H1 (cell line): Measurements from ENCODE around the gene CENPB. TPM values are rescaled to one million over a fixed set of nuclear protein-coding genes. Genes with fewer than 3 reads are reported as not detected.
"Not testable (repeated sequence)": the region's sequence is repeated elsewhere in the genome, so short reads cannot be mapped to it uniquely, and the experiment has no call there.

Experiments used
- CTCF ChIA-PET: fragments of 300-600 bp; sonication (Branson Sonifier 250); formaldehyde crosslinking; loops from one replicate; lab custom pipeline; 2021; ENCODE audit not compliant: partially characterized antibody; lab: Charles Lee
- POLR2A ChIA-PET: fragments of 300-600 bp; sonication (Branson Sonifier 250); formaldehyde crosslinking; loops from one replicate; lab custom pipeline; 2021; ENCODE audit warnings: inconsistent platforms; ENCODE audit not compliant: partially characterized antibody; lab: Charles Lee
- DNase-seq, 2 experiments: peaks; one replicate each; pipeline versions ENCODE4 v3.0.0 to v3.0.0-alpha.2; 2010 to 2022; ENCODE audit warnings: low spot score in 2 of 2, low read depth in 1 of 2, mixed read lengths in 1 of 2
- FAIRE-seq: peaks from 2 replicates; lab custom pipeline; 2011; peaks lifted over from hg19 to GRCh38; lab: Jason Lieb, UNC
- H2AFZ ChIP-seq: 2 replicates; pipeline ENCODE4 v1.8.1; 2012; ENCODE audit warnings: low read length, inconsistent platforms
- H2AK5ac ChIP-seq: 2 replicates; pipeline ENCODE4 v1.6.1; 2013; ENCODE audit warnings: low read depth, low read length
- H2BK120ac ChIP-seq: replicated peaks from 2 replicates; pipeline ENCODE3; 2013; ENCODE audit warnings: low read depth, low read length, inconsistent platforms
- H2BK12ac ChIP-seq: 2 replicates; pipeline ENCODE4 v1.6.1; 2013; ENCODE audit warnings: low read depth, low read length
- H2BK15ac ChIP-seq: 2 replicates; pipeline ENCODE4 v1.6.1; 2013; ENCODE audit warnings: low read length
- H2BK20ac ChIP-seq: 2 replicates; pipeline ENCODE4 v1.6.1; 2013; ENCODE audit warnings: low read length
- H2BK5ac ChIP-seq: 2 replicates; pipeline ENCODE4 v1.6.1; 2013; ENCODE audit warnings: low read depth, low read length
- H3K14ac ChIP-seq: 2 replicates; pipeline ENCODE4 v1.6.1; 2013; ENCODE audit warnings: inconsistent platforms; ENCODE audit not compliant: insufficient read length
- H3K18ac ChIP-seq: 2 replicates; pipeline ENCODE4 v1.6.1; 2013; ENCODE audit warnings: low read length; ENCODE audit errors: extremely low read depth
- H3K23ac ChIP-seq: 2 replicates; pipeline ENCODE4 v1.6.1; 2013; ENCODE audit warnings: inconsistent platforms; ENCODE audit not compliant: insufficient read length
- H3K23me2 ChIP-seq: 2 replicates; pipeline ENCODE4 v1.6.1; 2013; ENCODE audit warnings: low read depth, low read length
- H3K27ac ChIP-seq: 2 replicates; pipeline ENCODE4 v1.6.1; 2011; ENCODE audit warnings: low read depth, low read length, inconsistent platforms
- H3K27me3 ChIP-seq, 4 experiments: replicated peaks in 1 of 4; 1 replicate in 1 of 4; 2 replicates in 3 of 4; pipeline versions ENCODE4 v1.6.1 to v1.8.1; 2011 to 2013; ENCODE audit warnings: low read length in 3 of 4, mild to moderate bottlenecking in 3 of 4, inconsistent platforms in 2 of 4, mixed read lengths in 2 of 4, moderate library complexity in 1 of 4; ENCODE audit not compliant: control insufficient read depth in 3 of 4, insufficient read depth in 3 of 4; ENCODE audit errors: extremely low read depth in 1 of 4
- H3K36me3 ChIP-seq, 4 experiments: 2 replicates each; pipeline versions ENCODE4 v1.6.1 to v1.8.1; 2011 to 2013; ENCODE audit warnings: mild to moderate bottlenecking in 4 of 4, low read length in 3 of 4, moderate library complexity in 2 of 4, control low read depth in 1 of 4, inconsistent platforms in 1 of 4; ENCODE audit not compliant: insufficient read depth in 4 of 4, control insufficient read depth in 2 of 4
- H3K4ac ChIP-seq: replicated peaks from 2 replicates; pipeline ENCODE3; 2013; ENCODE audit warnings: low read length, low read depth, mixed read lengths, inconsistent platforms; ENCODE audit not compliant: insufficient read length
- H3K4me1 ChIP-seq, 4 experiments: replicated peaks in 1 of 4; 1 replicate in 1 of 4; 2 replicates in 3 of 4; pipeline versions ENCODE4 v1.6.1 to v1.8.1; 2011 to 2013; ENCODE audit warnings: low read length in 3 of 4, inconsistent platforms in 2 of 4, mixed read lengths in 1 of 4; ENCODE audit not compliant: insufficient read depth in 4 of 4, control insufficient read depth in 3 of 4
- H3K4me2 ChIP-seq, 2 experiments: 2 replicates each; pipeline versions ENCODE4 v1.6.1 to v1.8.1; 2011 to 2013; ENCODE audit warnings: low read depth in 2 of 2, low read length in 2 of 2, control low read depth in 1 of 2, inconsistent platforms in 1 of 2, mild to moderate bottlenecking in 1 of 2; ENCODE audit not compliant: insufficient read depth in 1 of 2
- H3K4me3 ChIP-seq, 4 experiments: fragments of 200-600, 300-600 bp in 1 of 4; sonication (generic), shearing (Covaris generic), sonication (Bioruptor Twin) in 1 of 4; 2 replicates each; pipeline versions ENCODE4 v1.5.1 to v1.8.1; 2011 to 2016; ENCODE audit warnings: low read length in 4 of 4, low read depth in 3 of 4, control low read depth in 2 of 4, inconsistent platforms in 2 of 4, mild to moderate bottlenecking in 2 of 4, mixed read lengths in 1 of 4, moderate library complexity in 1 of 4; ENCODE audit not compliant: insufficient read depth in 2 of 4; ENCODE audit errors: extremely low read depth in 1 of 4
- H3K56ac ChIP-seq: replicated peaks from 2 replicates; pipeline ENCODE3; 2013; ENCODE audit warnings: low read depth, mild to moderate bottlenecking, mixed read lengths, low read length, inconsistent platforms; ENCODE audit not compliant: insufficient read length
- H3K79me1 ChIP-seq: 2 replicates; pipeline ENCODE4 v1.6.1; 2013; ENCODE audit warnings: low read depth, low read length, control low read depth
- H3K79me2 ChIP-seq, 2 experiments: 2 replicates each; pipeline versions ENCODE4 v1.6.1 to v1.8.1; 2012 to 2013; ENCODE audit warnings: low read length in 2 of 2, mild to moderate bottlenecking in 2 of 2, inconsistent platforms in 1 of 2; ENCODE audit not compliant: insufficient read depth in 2 of 2, control insufficient read depth in 1 of 2
- H3K9ac ChIP-seq, 4 experiments: replicated peaks in 1 of 4; 1 replicate in 1 of 4; 2 replicates in 3 of 4; pipeline versions ENCODE4 v1.6.1 to v1.8.1; 2011 to 2013; ENCODE audit warnings: low read depth in 3 of 4, low read length in 3 of 4, control low read depth in 2 of 4, mild to moderate bottlenecking in 2 of 4, moderate library complexity in 2 of 4, inconsistent platforms in 1 of 4; ENCODE audit errors: extremely low read depth in 1 of 4
- H3K9me3 ChIP-seq, 2 experiments: 2 replicates each; pipeline versions ENCODE4 v1.6.1 to v1.8.1; 2012 to 2013; ENCODE audit warnings: mild to moderate bottlenecking in 2 of 2, moderate library complexity in 2 of 2, control low read depth in 1 of 2, inconsistent platforms in 1 of 2, low read depth in 1 of 2, low read length in 1 of 2, mixed read lengths in 1 of 2; ENCODE audit not compliant: insufficient read depth in 2 of 2
- H4K20me1 ChIP-seq, 2 experiments: replicated peaks in 1 of 2; 2 replicates each; pipeline versions ENCODE3 to v1.8.1; 2011 to 2013; ENCODE audit warnings: inconsistent platforms in 2 of 2, low read length in 2 of 2, mild to moderate bottlenecking in 1 of 2; ENCODE audit not compliant: insufficient read depth in 2 of 2, control insufficient read depth in 1 of 2
- H4K5ac ChIP-seq: 2 replicates; pipeline ENCODE4 v1.6.1; 2013; ENCODE audit warnings: low read length, low read depth, mixed read lengths, inconsistent platforms; ENCODE audit not compliant: insufficient read length
- H4K8ac ChIP-seq: 2 replicates; pipeline ENCODE4 v1.8.0; 2013; ENCODE audit warnings: mild to moderate bottlenecking, moderate library complexity, low read length, inconsistent platforms; ENCODE audit not compliant: insufficient read depth; ENCODE audit errors: extremely low read depth
- H4K91ac ChIP-seq: replicated peaks from 2 replicates; pipeline ENCODE3; 2013; ENCODE audit warnings: low read length, mixed read lengths, inconsistent platforms; ENCODE audit not compliant: insufficient read length
- WGBS, 2 experiments: shearing (Covaris generic) in 1 of 2; methylation state at CpG; one replicate each; pipeline versions ENCODE4 v1.1.6 to v1.1.7; 2013 to 2015; ENCODE audit warnings: low lambda C conversion rate in 2 of 2, mixed read lengths in 2 of 2, inconsistent platforms in 1 of 2, low coverage in 1 of 2, missing lambda C conversion rate in 1 of 2; ENCODE audit not compliant: insufficient replicate concordance in 2 of 2, insufficient coverage in 1 of 2, insufficient read length in 1 of 2; ENCODE audit errors: extremely low coverage in 1 of 2, missing lambda C conversion rate in 1 of 2; 5-methylcytosine and 5-hydroxymethylcytosine counted together
- polyA plus RNA-seq, 7 experiments: library from polyadenylated mRNA; depleted of rRNA in 3 of 7; stranded (reverse) in 5 of 7; unstranded in 2 of 7; fragments of >200 nt in 5 of 7; fragments of 200-250 nt in 2 of 7; gene quantifications; 1 replicate in 5 of 7; 2 replicates in 1 of 7; 4 replicates in 1 of 7; pipeline versions ENCODE4 v1.2.1 to v1.2.3, GENCODE V29; 2011 to 2013; ENCODE audit warnings: missing spikeins in 2 of 7, mixed read lengths in 2 of 7
- total RNA-seq: library from RNA; stranded (reverse); fragmentation: NEBNext Ultra II Directional; extraction: Animal tissue kit (Norgen Biotek cat#: 25700); gene quantifications from 2 replicates; pipeline ENCODE4 v1.2.1, GENCODE V29; 2021

CENPB gene
- total and polyA plus RNA-seq, 2 of the 8 experiments (the other 6 are each of a cell fraction or from before 2014, with no cell fraction given): 17.7 to 51.6 TPM

DNA sequence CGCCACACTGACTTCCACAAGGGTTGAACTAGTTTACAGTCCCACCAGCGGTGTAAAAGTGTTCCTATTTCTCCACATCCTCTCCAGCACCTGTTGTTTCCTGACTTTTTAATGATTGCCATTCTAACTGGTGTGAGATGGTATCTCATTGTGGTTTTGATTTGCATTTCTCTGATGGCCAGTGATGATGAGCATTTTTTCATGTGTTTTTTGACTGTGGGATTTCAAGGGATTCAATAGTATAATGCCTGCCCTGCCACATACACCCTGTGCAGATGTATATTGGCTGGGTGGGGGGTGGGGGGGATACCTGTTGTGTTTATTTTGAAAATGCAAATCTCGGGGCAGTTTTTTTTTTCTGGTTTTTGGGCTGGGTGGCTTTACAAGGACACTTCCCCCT lies 7.6 kb upstream of the CENPB start:
- not testable (repeated sequence) for H3K56ac ChIP-seq, H3K9me3 ChIP-seq, FAIRE-seq, H2BK120ac ChIP-seq, H2AFZ ChIP-seq, H2BK12ac ChIP-seq, H3K4ac ChIP-seq, H3K23ac ChIP-seq, H3K23me2 ChIP-seq, H3K27ac ChIP-seq, H3K79me1 ChIP-seq, H3K4me3 ChIP-seq, H2AK5ac ChIP-seq, H3K4me2 ChIP-seq, H3K36me3 ChIP-seq, H2BK15ac ChIP-seq, H2BK5ac ChIP-seq, H2BK20ac ChIP-seq, H3K18ac ChIP-seq, H4K5ac ChIP-seq, H3K9ac ChIP-seq, DNase-seq, H3K79me2 ChIP-seq, H3K14ac ChIP-seq, H4K91ac ChIP-seq, H4K8ac ChIP-seq, H4K20me1 ChIP-seq, H3K27me3 ChIP-seq
- CTCF ChIA-PET: interaction anchor here (0.8 to 2.6 kb wide), 3 partner anchors 24 to 61 kb away, joined by 3 to 16 read pairs (median 9); no protein-coding TSS in a partner anchor
- H3K4me1 ChIP-seq: peaks cover 5 to 18% (median 11%) of the 10 kb centered on the region in 4 experiments
- 100% methylated on average over 1 of the region's 3 CpGs; no CpG with 5 or more reads in 1 of the 2 experiments for WGBS, 2 experiments
- POLR2A ChIA-PET: interaction anchor here (1.0 kb wide), 1 partner anchor 27 kb away, joined by 3 read pairs; the partner anchor contains the start of gene AP5S1

DNA sequence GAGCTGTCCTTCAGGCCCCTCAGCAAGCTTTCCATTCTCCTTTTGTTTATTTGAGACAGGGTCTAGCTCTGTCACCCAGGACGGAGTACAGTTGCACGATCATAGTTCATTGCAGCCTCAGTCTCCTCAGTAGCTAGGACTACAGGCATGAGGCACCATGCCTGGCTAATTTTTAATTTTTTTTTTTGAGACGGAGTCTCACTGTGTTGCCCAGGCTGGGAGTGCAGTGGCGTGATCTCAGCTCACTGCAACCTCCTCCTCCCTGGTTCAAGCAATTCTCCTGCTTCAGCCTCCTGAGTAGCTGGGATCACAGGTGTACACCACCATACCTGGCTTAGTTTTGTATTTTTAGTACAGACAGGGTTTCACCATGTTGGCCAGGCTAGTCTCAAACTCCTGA lies 2.7 kb upstream of the CENPB start:
- H3K23ac ChIP-seq, H4K91ac ChIP-seq, H2BK15ac ChIP-seq, H3K27me3 ChIP-seq, H2AK5ac ChIP-seq, H2BK20ac ChIP-seq, H3K36me3 ChIP-seq, H2BK5ac ChIP-seq, H3K18ac ChIP-seq, H3K4me3 ChIP-seq, H3K4me2 ChIP-seq, FAIRE-seq, H2BK12ac ChIP-seq, H3K9ac ChIP-seq, H3K4ac ChIP-seq, H3K23me2 ChIP-seq, DNase-seq, H3K14ac ChIP-seq, H2AFZ ChIP-seq, H2BK120ac ChIP-seq, H3K27ac ChIP-seq, H3K56ac ChIP-seq, H4K8ac ChIP-seq, H3K9me3 ChIP-seq, H4K5ac ChIP-seq: not testable (repeated sequence)
- peaks cover 7 to 11% of the 10 kb centered on the region in 2 experiments for H4K20me1 ChIP-seq
- ChIA-PET CTCF (interaction anchor here (0.6 to 9.5 kb wide), 10 partner anchors 11 to 282 kb away, joined by 3 to 128 read pairs (median 4); partner anchors contain the start of gene AP5S1), POLR2A (interaction anchor here (0.9 to 2.8 kb wide), 3 partner anchors 9 to 31 kb away, joined by 3 to 15 read pairs (median 3); partner anchors contain the start of gene AP5S1)
- H3K4me1 ChIP-seq: peaks cover 0 to 13% (median 6%) of the 10 kb centered on the region in 4 experiments; a peak in 6 of 7 replicates
- H3K79me1 ChIP-seq: peaks cover 11% of the 10 kb centered on the region
- H3K79me2 ChIP-seq: peaks cover 0 to 10% of the 10 kb centered on the region in 2 experiments; a peak in 1 of 4 replicates
- 80% methylated on average over 4 of the region's 4 CpGs; no CpG with 5 or more reads in 1 of the 2 experiments for WGBS, 2 experiments
